Measurements from ENCODE around the gene EFNB3. TPM values are rescaled to one million over a fixed set of nuclear protein-coding genes. Genes with fewer than 3 reads are reported as not detected.

Gene EFNB3
- total RNA-seq, 1 experiment from 2014 or later, result 0.07 TPM

DNA sequence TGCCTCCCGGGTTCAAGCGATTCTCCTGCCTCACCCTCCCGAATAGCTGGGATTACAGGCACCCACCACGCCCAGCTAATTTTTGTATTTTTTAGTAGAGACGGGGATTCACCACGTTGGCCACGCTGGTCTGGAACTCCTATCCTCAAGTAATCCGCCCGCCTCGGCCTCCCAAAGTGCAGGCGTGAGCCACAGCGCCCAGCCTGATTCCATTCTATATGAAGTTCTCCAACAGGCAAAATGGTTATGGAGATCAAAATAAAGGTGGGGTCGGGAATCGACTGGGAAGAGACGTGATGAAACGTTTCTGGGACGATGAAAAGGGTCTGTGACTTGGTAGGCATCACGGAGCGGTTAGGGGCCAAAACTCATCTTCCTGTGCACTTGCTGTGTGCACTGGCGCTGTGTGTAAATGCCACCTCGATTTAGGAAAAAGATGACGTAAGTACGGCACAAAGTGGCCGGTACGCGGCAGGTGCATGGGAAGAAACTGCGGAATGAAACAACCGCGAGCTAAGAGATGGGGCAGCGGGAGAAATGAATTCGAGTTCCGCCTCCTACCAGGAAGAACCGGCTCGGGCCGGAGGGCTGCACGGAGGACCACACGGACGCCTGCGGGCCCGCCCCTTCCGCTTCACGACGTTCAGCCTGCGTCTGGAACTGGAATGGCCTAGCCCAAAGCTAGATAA, 19.3 kb upstream of the EFNB3 start:
- Histone ChIP-seq H3K4me1 (ENCODE audit: control insufficient read depth in 1 of 2, insufficient read depth in 2 of 2, low read length in 2 of 2) (peaks cover 26 to 33% of the 10 kb centered on the region in 2 experiments), H3K79me2 (ENCODE audit: insufficient read depth, low read length) (peaks cover 66% of the 10 kb centered on the region), H2AFZ (ENCODE audit: low read depth, low read length, poor library complexity, severe bottlenecking) (no peak overlapping the region), H3K4me3 (replicated peaks in 1 of 2; ENCODE audit: low read depth in 1 of 2, low read length in 2 of 2) (peak overlapping the region; percentile 86 to 100), H4K20me1 (ENCODE audit: insufficient read depth) (no peaks in the 10 kb centered on the region), H3K9ac (ENCODE audit: low read length) (peak overlapping the region; percentile 98), H3K9me3 (ENCODE audit: control insufficient read depth in 1 of 2, insufficient read depth in 1 of 2, low read depth in 1 of 2, low read length in 2 of 2) (no peaks in the 10 kb centered on the region), H3K27ac (ENCODE audit: low read depth, low read length) (peak overlapping the region; percentile 89), H3K9me2 (ENCODE audit: insufficient read depth) (no peaks in the 10 kb centered on the region), H3K4me2 (ENCODE audit: low read length) (peak overlapping the region; percentile 88), H3K36me3 (ENCODE audit: control insufficient read depth in 1 of 2, insufficient read depth in 2 of 2, low read length in 2 of 2) (no peaks in the 10 kb centered on the region), H3K27me3 (ENCODE audit: insufficient read depth, low read length) (no peaks in the 10 kb centered on the region)
- BruUV-seq (replicated peaks), result no TSS peak
- ATAC-seq, result peak; percentile 44
- RAD21 ChIA-PET (ENCODE audit: low non-redundant PET in 1 of 2, low total read pairs in 2 of 2, uncharacterized antibody in 2 of 2, unreplicated experiment in 2 of 2), result interaction anchor here in 1 of 2 experiments (0.7 to 0.9 kb wide), 2 partner anchors 11 to 70 kb away, joined by 3 read pairs; no protein-coding TSS in a partner anchor
- CTCF ChIA-PET, result interaction anchor here (2.8 to 3.6 kb wide), 3 partner anchors 31 to 58 kb away, joined by 8 to 54 read pairs (median 15); partner anchors contain the start of genes DNAH2, SAT2 and SHBG
- intact Hi-C loops (cut with micrococcal nuclease), result loop anchor here (1.0 to 5.0 kb wide), 6 partner anchors 71 to 638 kb away; partner anchors contain the start of gene FXR2
- POLR2A ChIA-PET, result interaction anchor here (0.9 to 3.4 kb wide), 13 partner anchors 19 to 447 kb away, joined by 3 to 37 read pairs (median 5); partner anchors contain the start of genes EFNB3, FXR2, MPDU1 and PHF23
- DNase-seq (ENCODE audit: low read depth, low spot score), result peak; percentile 93
- peak; percentile 55; the same call in 1 of the 2 replicates for TF ChIP-seq ELF1 (IDR thresholded peaks at IDR 0.05; ENCODE audit: borderline replicate concordance, low read depth)
- TF ChIP-seq, protein P1, sequence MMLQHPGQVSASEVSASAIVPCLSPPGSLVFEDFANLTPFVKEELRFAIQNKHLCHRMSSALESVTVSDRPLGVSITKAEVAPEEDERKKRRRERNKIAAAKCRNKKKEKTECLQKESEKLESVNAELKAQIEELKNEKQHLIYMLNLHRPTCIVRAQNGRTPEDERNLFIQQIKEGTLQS (IDR thresholded peaks at IDR 0.05), result no peak
- TF ChIP-seq FOSL1 (IDR thresholded peaks at IDR 0.05; ENCODE audit: low read depth), result no peak
- TF ChIP-seq EZH2 (IDR thresholded peaks at IDR 0.05), result no peak
- no peak for TF ChIP-seq JUND (IDR thresholded peaks at IDR 0.05)
- peak; percentile 71 for TF ChIP-seq SIN3A (IDR thresholded peaks at IDR 0.05; ENCODE audit: low read depth)
- TF ChIP-seq SP1 (IDR thresholded peaks at IDR 0.05; ENCODE audit: low read depth), result no peak; the same call in 1 of the 2 replicates
- TF ChIP-seq CTCF (IDR thresholded peaks at IDR 0.05 in 2 of 3, conservative IDR thresholded peaks at IDR 0.05 in 1 of 3; ENCODE audit: borderline replicate concordance in 1 of 3, insufficient read depth in 1 of 3, low read depth in 2 of 3, low read length in 2 of 3), result no peak
- TF ChIP-seq POLR2A (IDR thresholded peaks at IDR 0.05; ENCODE audit: borderline replicate concordance, extremely low read depth, insufficient read depth, insufficient read length), result no peak
- TF ChIP-seq, protein P2, sequence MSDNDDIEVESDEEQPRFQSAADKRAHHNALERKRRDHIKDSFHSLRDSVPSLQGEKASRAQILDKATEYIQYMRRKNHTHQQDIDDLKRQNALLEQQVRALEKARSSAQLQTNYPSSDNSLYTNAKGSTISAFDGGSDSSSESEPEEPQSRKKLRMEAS (IDR thresholded peaks at IDR 0.05), result peak; percentile 76; the same call in 1 of the 2 replicates
- no peak for TF ChIP-seq YY1 (IDR thresholded peaks at IDR 0.05; ENCODE audit: extremely low read depth, insufficient replicate concordance, low read depth, low read length)
- TF ChIP-seq REST (IDR thresholded peaks at IDR 0.05; ENCODE audit: low read depth), result no peak
- TF ChIP-seq POLR2AphosphoS5 (IDR thresholded peaks at IDR 0.05; ENCODE audit: low read depth, low read length), result peak; percentile 87
- TF ChIP-seq TCF7L2 (IDR thresholded peaks at IDR 0.05; ENCODE audit: borderline replicate concordance, extremely low read depth, insufficient read depth, insufficient read length), result no peak
- TF ChIP-seq RAD21 (IDR thresholded peaks at IDR 0.05; ENCODE audit: low read depth), result no peak
- TF ChIP-seq, protein P3, sequence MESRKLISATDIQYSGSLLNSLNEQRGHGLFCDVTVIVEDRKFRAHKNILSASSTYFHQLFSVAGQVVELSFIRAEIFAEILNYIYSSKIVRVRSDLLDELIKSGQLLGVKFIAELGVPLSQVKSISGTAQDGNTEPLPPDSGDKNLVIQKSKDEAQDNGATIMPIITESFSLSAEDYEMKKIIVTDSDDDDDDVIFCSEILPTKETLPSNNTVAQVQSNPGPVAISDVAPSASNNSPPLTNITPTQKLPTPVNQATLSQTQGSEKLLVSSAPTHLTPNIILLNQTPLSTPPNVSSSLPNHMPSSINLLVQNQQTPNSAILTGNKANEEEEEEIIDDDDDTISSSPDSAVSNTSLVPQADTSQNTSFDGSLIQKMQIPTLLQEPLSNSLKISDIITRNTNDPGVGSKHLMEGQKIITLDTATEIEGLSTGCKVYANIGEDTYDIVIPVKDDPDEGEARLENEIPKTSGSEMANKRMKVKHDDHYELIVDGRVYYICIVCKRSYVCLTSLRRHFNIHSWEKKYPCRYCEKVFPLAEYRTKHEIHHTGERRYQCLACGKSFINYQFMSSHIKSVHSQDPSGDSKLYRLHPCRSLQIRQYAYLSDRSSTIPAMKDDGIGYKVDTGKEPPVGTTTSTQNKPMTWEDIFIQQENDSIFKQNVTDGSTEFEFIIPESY (IDR thresholded peaks at IDR 0.05; ENCODE audit: extremely low read depth, insufficient replicate concordance, low read length), result no peak
- no peak for TF ChIP-seq SRF (IDR thresholded peaks at IDR 0.05; ENCODE audit: low read depth)
- no peak for TF ChIP-seq EZH2phosphoT487 (IDR thresholded peaks at IDR 0.05; ENCODE audit: borderline replicate concordance)

All from HCT116 (cell line).